Measurements from ENCODE around the gene VMAC.

VMAC gene

GRCh38 chr19:5921516-5922160 is 17.0 kb downstream of the VMAC start:
- Histone ChIP-seq H3K36me3 (ENCODE audit: control insufficient read depth, insufficient read depth, low read length) (peaks cover 8% of the 10 kb centered on the region), H3K79me2 (ENCODE audit: control insufficient read depth, insufficient read depth, low read length) (no peaks in the 10 kb centered on the region), H3K27me3 (ENCODE audit: insufficient read depth, low read length, poor library complexity) (no peaks in the 10 kb centered on the region)

DNA sequence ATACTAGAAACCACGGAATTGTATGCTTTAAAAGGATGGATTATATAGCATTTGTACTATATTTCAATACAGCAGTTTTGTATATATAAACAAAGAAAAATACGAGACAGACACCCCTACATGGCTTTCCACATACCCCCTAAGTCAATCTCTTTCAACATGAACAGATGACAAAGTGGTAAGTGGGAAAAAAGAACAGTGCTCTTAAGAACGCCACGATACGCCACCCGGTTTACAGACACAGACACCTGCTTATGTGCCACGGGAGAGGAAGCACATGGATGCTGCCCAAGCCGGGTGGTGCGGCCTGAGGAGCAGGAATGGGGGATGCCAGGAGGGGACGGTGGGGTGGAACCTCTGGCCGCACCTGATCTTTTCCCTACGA is 17.5 kb downstream of the VMAC start:
- no peak overlapping the region for H3K9ac ChIP-seq (ENCODE audit: low read length)
- no peak overlapping the region for H2BK5ac ChIP-seq (ENCODE audit: low read length)
- H3K23ac ChIP-seq (ENCODE audit: low read length): no peak overlapping the region
- H3K4me3 ChIP-seq (ENCODE audit: low read length): no peak overlapping the region
- H3K79me1 ChIP-seq (ENCODE audit: low read length): no peaks in the 10 kb centered on the region
- WGBS (ENCODE audit: extremely low coverage, insufficient coverage, low lambda C conversion rate): no CpG with 5 or more reads among the region's 12 CpGs
- no peak overlapping the region for H3K27ac ChIP-seq (ENCODE audit: low read depth, low read length)
- H2AK5ac ChIP-seq (ENCODE audit: low read length): no peak overlapping the region
- H3K36me3 ChIP-seq (ENCODE audit: control insufficient read depth, insufficient read depth, low read length): peaks cover 9% of the 10 kb centered on the region
- no peak for DNase-seq
- no peak overlapping the region for H3K18ac ChIP-seq (ENCODE audit: low read length)
- H3K79me2 ChIP-seq (ENCODE audit: control insufficient read depth, insufficient read depth, low read length): no peaks in the 10 kb centered on the region
- no peak overlapping the region for H2BK15ac ChIP-seq (replicated peaks; ENCODE audit: low read depth)
- no peak overlapping the region for H4K8ac ChIP-seq (ENCODE audit: low read depth, low read length)
- H3K4me2 ChIP-seq (ENCODE audit: low read length): no peak overlapping the region
- no peak overlapping the region for H4K5ac ChIP-seq (ENCODE audit: low read length)
- no peak overlapping the region for H3K4ac ChIP-seq (ENCODE audit: low read depth, low read length)
- no peaks in the 10 kb centered on the region for H3K27me3 ChIP-seq (ENCODE audit: insufficient read depth, low read length, poor library complexity)
- H3K56ac ChIP-seq (ENCODE audit: low read length): no peak overlapping the region
- no peak overlapping the region for H2BK120ac ChIP-seq (ENCODE audit: low read depth, low read length)
- H3K4me1 ChIP-seq (ENCODE audit: control insufficient read depth, low read depth, low read length): no peaks in the 10 kb centered on the region

More at GRCh38 chr19:5921516-5922160, 17.0 kb downstream of the VMAC start:
- WGBS (ENCODE audit: extremely low coverage, insufficient coverage, low lambda C conversion rate): no CpG with 5 or more reads among the region's 21 CpGs
- Histone ChIP-seq H3K79me1 (ENCODE audit: low read length) (no peaks in the 10 kb centered on the region), H3K4me1 (ENCODE audit: control insufficient read depth, low read depth, low read length) (no peaks in the 10 kb centered on the region), H2BK15ac (replicated peaks; ENCODE audit: low read depth) (no peak overlapping the region), H2AK5ac (ENCODE audit: low read length) (no peak overlapping the region), H3K4ac (ENCODE audit: low read depth, low read length) (no peak overlapping the region), H4K5ac (ENCODE audit: low read length) (no peak overlapping the region), H2BK5ac (ENCODE audit: low read length) (no peak overlapping the region), H3K4me3 (ENCODE audit: low read length) (no peak overlapping the region), H3K56ac (ENCODE audit: low read length) (no peak overlapping the region), H3K9ac (ENCODE audit: low read length) (no peak overlapping the region), H3K27ac (ENCODE audit: low read depth, low read length) (no peak overlapping the region), H3K18ac (ENCODE audit: low read length) (no peak overlapping the region), H4K8ac (ENCODE audit: low read depth, low read length) (no peak overlapping the region), H2BK120ac (ENCODE audit: low read depth, low read length) (no peak overlapping the region), H3K23ac (ENCODE audit: low read length) (no peak overlapping the region), H3K4me2 (ENCODE audit: low read length) (no peak overlapping the region)
- DNase-seq: no peak

GRCh38 chr19:5923356-5923755 is 18.7 kb downstream of the VMAC start:
- H3K79me2 ChIP-seq (ENCODE audit: control insufficient read depth, insufficient read depth, low read length): no peaks in the 10 kb centered on the region
- no peak overlapping the region for H3K18ac ChIP-seq (ENCODE audit: low read length)
- H3K4ac ChIP-seq (ENCODE audit: low read depth, low read length): no peak overlapping the region
- peaks cover 14% of the 10 kb centered on the region for H3K36me3 ChIP-seq (ENCODE audit: control insufficient read depth, insufficient read depth, low read length)
- no peak overlapping the region for H3K4me2 ChIP-seq (ENCODE audit: low read length)
- H3K27me3 ChIP-seq (ENCODE audit: insufficient read depth, low read length, poor library complexity): no peaks in the 10 kb centered on the region
- H2BK15ac ChIP-seq (replicated peaks; ENCODE audit: low read depth): no peak overlapping the region
- H2AK5ac ChIP-seq (ENCODE audit: low read length): no peak overlapping the region
- H3K9ac ChIP-seq (ENCODE audit: low read length): no peak overlapping the region
- no peak overlapping the region for H3K56ac ChIP-seq (ENCODE audit: low read length)
- WGBS (ENCODE audit: extremely low coverage, insufficient coverage, low lambda C conversion rate): no CpG with 5 or more reads among the region's 16 CpGs
- no peak overlapping the region for H2BK120ac ChIP-seq (ENCODE audit: low read depth, low read length)
- H3K27ac ChIP-seq (ENCODE audit: low read depth, low read length): no peak overlapping the region
- H3K4me1 ChIP-seq (ENCODE audit: control insufficient read depth, low read depth, low read length): no peaks in the 10 kb centered on the region
- H4K5ac ChIP-seq (ENCODE audit: low read length): no peak overlapping the region
- H4K8ac ChIP-seq (ENCODE audit: low read depth, low read length): no peak overlapping the region
- DNase-seq: no peak
- H3K4me3 ChIP-seq (ENCODE audit: low read length): no peak overlapping the region
- no peaks in the 10 kb centered on the region for H3K79me1 ChIP-seq (ENCODE audit: low read length)
- H2BK5ac ChIP-seq (ENCODE audit: low read length): no peak overlapping the region
- no peak overlapping the region for H3K23ac ChIP-seq (ENCODE audit: low read length)

GRCh38 chr19:5925830-5926427 is 21.3 kb downstream of the VMAC start:
- Histone ChIP-seq H3K4me2 (ENCODE audit: low read length) (no peak overlapping the region), H3K79me1 (ENCODE audit: low read length) (no peaks in the 10 kb centered on the region), H3K27ac (ENCODE audit: low read depth, low read length) (no peak overlapping the region), H3K23ac (ENCODE audit: low read length) (no peak overlapping the region), H3K4ac (ENCODE audit: low read depth, low read length) (no peak overlapping the region), H3K9ac (ENCODE audit: low read length) (no peak overlapping the region), H4K5ac (ENCODE audit: low read length) (no peak overlapping the region), H3K36me3 (ENCODE audit: control insufficient read depth, insufficient read depth, low read length) (peaks cover 14% of the 10 kb centered on the region), H2BK120ac (ENCODE audit: low read depth, low read length) (no peak overlapping the region), H2AK5ac (ENCODE audit: low read length) (no peak overlapping the region), H3K4me1 (ENCODE audit: control insufficient read depth, low read depth, low read length) (no peaks in the 10 kb centered on the region), H3K18ac (ENCODE audit: low read length) (no peak overlapping the region), H4K8ac (ENCODE audit: low read depth, low read length) (no peak overlapping the region), H3K27me3 (ENCODE audit: insufficient read depth, low read length, poor library complexity) (no peaks in the 10 kb centered on the region), H3K79me2 (ENCODE audit: control insufficient read depth, insufficient read depth, low read length) (no peaks in the 10 kb centered on the region), H2BK15ac (replicated peaks; ENCODE audit: low read depth) (no peak overlapping the region), H2BK5ac (ENCODE audit: low read length) (no peak overlapping the region), H3K4me3 (ENCODE audit: low read length) (no peak overlapping the region), H3K56ac (ENCODE audit: low read length) (no peak overlapping the region)
- no CpG with 5 or more reads among the region's 18 CpGs for WGBS (ENCODE audit: extremely low coverage, insufficient coverage, low lambda C conversion rate)
- DNase-seq: no peak

- H3K36me3 ChIP-seq (ENCODE audit: control insufficient read depth, insufficient read depth, low read length): peaks cover 17% of the 10 kb centered on the region
- no peak overlapping the region for H3K27ac ChIP-seq (ENCODE audit: low read depth, low read length)
- H3K23ac ChIP-seq (ENCODE audit: low read length): no peak overlapping the region
- no peak overlapping the region for H3K18ac ChIP-seq (ENCODE audit: low read length)
- no peak overlapping the region for H3K56ac ChIP-seq (ENCODE audit: low read length)
- H3K79me2 ChIP-seq (ENCODE audit: control insufficient read depth, insufficient read depth, low read length): no peaks in the 10 kb centered on the region
- peak; percentile 16 for DNase-seq
- no CpG with 5 or more reads among the region's 14 CpGs for WGBS (ENCODE audit: extremely low coverage, insufficient coverage, low lambda C conversion rate)
- no peak overlapping the region for H2AK5ac ChIP-seq (ENCODE audit: low read length)
- no peak overlapping the region for H4K8ac ChIP-seq (ENCODE audit: low read depth, low read length)
- no peaks in the 10 kb centered on the region for H3K4me1 ChIP-seq (ENCODE audit: control insufficient read depth, low read depth, low read length)
- no peak overlapping the region for H2BK5ac ChIP-seq (ENCODE audit: low read length)
- no peak overlapping the region for H3K4me3 ChIP-seq (ENCODE audit: low read length)
- no peaks in the 10 kb centered on the region for H3K79me1 ChIP-seq (ENCODE audit: low read length)
- H3K4me2 ChIP-seq (ENCODE audit: low read length): no peak overlapping the region
- H2BK15ac ChIP-seq (replicated peaks; ENCODE audit: low read depth): no peak overlapping the region
- no peak overlapping the region for H2BK120ac ChIP-seq (ENCODE audit: low read depth, low read length)
- no peak overlapping the region for H3K9ac ChIP-seq (ENCODE audit: low read length)
- no peak overlapping the region for H3K4ac ChIP-seq (ENCODE audit: low read depth, low read length)
- H4K5ac ChIP-seq (ENCODE audit: low read length): no peak overlapping the region
- H3K27me3 ChIP-seq (ENCODE audit: insufficient read depth, low read length, poor library complexity): no peaks in the 10 kb centered on the region
Measured at GRCh38 chr19:5926641-5927440, 22.2 kb downstream of the VMAC start.
